ENCODE data around the gene LRRFIP1.

Gene LRRFIP1

DNA sequence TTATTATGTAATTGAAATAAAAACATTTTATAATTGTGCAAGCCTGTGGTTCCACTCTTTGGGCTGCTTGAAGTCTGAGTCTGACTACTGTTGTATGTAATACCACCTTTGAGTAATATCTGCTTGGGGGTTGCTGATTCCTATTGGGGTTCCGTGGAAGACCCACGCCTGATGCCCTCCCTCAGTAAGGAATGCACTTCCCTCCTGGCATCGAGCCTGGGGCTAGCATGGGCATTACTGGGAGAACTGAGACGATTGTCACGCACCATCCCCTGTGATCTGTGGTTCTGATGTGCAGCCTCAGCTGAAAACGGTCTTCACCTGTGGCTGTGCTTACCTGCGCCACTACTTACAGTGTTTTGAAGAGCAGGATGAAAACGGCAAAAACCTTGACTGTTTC is 138.5 kb downstream of the LRRFIP1 start:
- Histone ChIP-seq H3K79me2 (ENCODE audit: insufficient read depth, low read length) (no peaks in the 10 kb centered on the region), H2AFZ (ENCODE audit: low read depth, low read length) (no peak overlapping the region), H3K9ac (ENCODE audit: low read depth, low read length) (no peak overlapping the region), H3K9me3 (ENCODE audit: insufficient read depth, low read length, severe bottlenecking) (no peaks in the 10 kb centered on the region), H3K4me2 (ENCODE audit: insufficient read depth, low read length) (no peak overlapping the region), H3K36me3 (ENCODE audit: insufficient read depth, low read length) (peaks cover 38% of the 10 kb centered on the region), H4K20me1 (ENCODE audit: insufficient read depth, low read length) (no peaks in the 10 kb centered on the region), H3K27me3 (ENCODE audit: insufficient read depth, low read length, poor library complexity) (no peaks in the 10 kb centered on the region), H3K4me1 (ENCODE audit: insufficient read depth, low read length) (no peaks in the 10 kb centered on the region), H3K4me3 (ENCODE audit: low read depth in 1 of 2, low read length in 2 of 2) (no peak overlapping the region), H3K27ac (ENCODE audit: low read length) (no peak overlapping the region)
- TF ChIP-seq EZH2 (IDR thresholded peaks at IDR 0.05; ENCODE audit: borderline replicate concordance, low read depth, low read length, severe bottlenecking): no peak
- TF ChIP-seq, protein P1, sequence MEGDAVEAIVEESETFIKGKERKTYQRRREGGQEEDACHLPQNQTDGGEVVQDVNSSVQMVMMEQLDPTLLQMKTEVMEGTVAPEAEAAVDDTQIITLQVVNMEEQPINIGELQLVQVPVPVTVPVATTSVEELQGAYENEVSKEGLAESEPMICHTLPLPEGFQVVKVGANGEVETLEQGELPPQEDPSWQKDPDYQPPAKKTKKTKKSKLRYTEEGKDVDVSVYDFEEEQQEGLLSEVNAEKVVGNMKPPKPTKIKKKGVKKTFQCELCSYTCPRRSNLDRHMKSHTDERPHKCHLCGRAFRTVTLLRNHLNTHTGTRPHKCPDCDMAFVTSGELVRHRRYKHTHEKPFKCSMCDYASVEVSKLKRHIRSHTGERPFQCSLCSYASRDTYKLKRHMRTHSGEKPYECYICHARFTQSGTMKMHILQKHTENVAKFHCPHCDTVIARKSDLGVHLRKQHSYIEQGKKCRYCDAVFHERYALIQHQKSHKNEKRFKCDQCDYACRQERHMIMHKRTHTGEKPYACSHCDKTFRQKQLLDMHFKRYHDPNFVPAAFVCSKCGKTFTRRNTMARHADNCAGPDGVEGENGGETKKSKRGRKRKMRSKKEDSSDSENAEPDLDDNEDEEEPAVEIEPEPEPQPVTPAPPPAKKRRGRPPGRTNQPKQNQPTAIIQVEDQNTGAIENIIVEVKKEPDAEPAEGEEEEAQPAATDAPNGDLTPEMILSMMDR (IDR thresholded peaks at IDR 0.05; ENCODE audit: borderline replicate concordance, extremely low read depth, low read length, poor library complexity, severe bottlenecking): no peak
- ATAC-seq (ENCODE audit: insufficient read depth, low read depth) (no peak), DNase-seq (no peak)

DNA sequence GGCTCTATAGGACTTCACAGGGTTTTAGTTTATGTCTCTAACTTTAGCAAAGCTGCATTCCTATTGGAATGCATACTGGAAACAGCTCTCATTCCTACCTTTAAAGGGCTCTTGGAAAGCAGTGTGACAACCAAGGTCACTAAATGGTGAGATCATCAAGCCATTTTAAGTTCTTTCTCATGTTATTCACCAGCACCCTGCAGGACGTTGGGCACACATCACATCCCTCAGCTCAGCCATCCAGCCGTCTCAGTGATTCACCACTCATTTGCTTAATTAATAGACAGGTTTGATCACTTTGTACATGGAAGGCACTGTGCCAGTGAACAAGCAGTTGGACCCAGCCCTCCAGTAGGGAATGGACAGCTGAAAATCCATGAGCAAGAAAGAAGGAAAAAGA is 139.0 kb downstream of the LRRFIP1 start:
- ATAC-seq (ENCODE audit: insufficient read depth, low read depth) (no peak), DNase-seq (no peak)
- Histone ChIP-seq H3K27me3 (ENCODE audit: insufficient read depth, low read length, poor library complexity) (no peaks in the 10 kb centered on the region), H3K36me3 (ENCODE audit: insufficient read depth, low read length) (peaks cover 38% of the 10 kb centered on the region), H3K4me1 (ENCODE audit: insufficient read depth, low read length) (no peaks in the 10 kb centered on the region), H3K4me3 (ENCODE audit: low read depth in 1 of 2, low read length in 2 of 2) (no peak overlapping the region), H2AFZ (ENCODE audit: low read depth, low read length) (no peak overlapping the region), H3K9ac (ENCODE audit: low read depth, low read length) (no peak overlapping the region), H3K27ac (ENCODE audit: low read length) (no peak overlapping the region), H3K4me2 (ENCODE audit: insufficient read depth, low read length) (no peak overlapping the region), H4K20me1 (ENCODE audit: insufficient read depth, low read length) (no peaks in the 10 kb centered on the region), H3K79me2 (ENCODE audit: insufficient read depth, low read length) (no peaks in the 10 kb centered on the region), H3K9me3 (ENCODE audit: insufficient read depth, low read length, severe bottlenecking) (no peaks in the 10 kb centered on the region)
- no peak for TF ChIP-seq EZH2 (IDR thresholded peaks at IDR 0.05; ENCODE audit: borderline replicate concordance, low read depth, low read length, severe bottlenecking)
- TF ChIP-seq, protein P1 (IDR thresholded peaks at IDR 0.05; ENCODE audit: borderline replicate concordance, extremely low read depth, low read length, poor library complexity, severe bottlenecking): no peak

DNA sequence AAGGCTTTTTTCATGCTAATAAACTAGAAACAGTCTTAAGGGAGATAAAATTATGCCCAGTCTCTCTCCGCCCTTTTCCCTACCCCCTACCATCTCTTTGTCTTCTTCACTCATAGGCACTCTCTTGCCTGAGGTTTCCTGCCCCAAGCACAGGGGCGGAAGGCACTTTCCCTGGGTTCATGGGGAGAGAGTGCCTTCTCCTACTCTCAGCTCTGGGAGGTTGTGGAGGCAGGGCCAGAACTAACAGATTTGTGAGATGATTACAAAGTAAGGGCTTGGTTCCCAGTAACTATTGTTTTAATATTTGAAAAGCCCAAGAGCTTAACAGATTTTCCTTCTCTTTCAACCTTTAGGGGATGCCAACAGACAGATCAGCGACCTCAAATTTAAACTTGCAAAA is 145.1 kb downstream of the LRRFIP1 start:
- Histone ChIP-seq H3K4me3 (ENCODE audit: low read depth in 1 of 2, low read length in 2 of 2) (no peak overlapping the region), H3K27ac (ENCODE audit: low read length) (no peak overlapping the region), H3K4me1 (ENCODE audit: insufficient read depth, low read length) (no peaks in the 10 kb centered on the region), H3K9me3 (ENCODE audit: insufficient read depth, low read length, severe bottlenecking) (no peaks in the 10 kb centered on the region), H3K79me2 (ENCODE audit: insufficient read depth, low read length) (no peaks in the 10 kb centered on the region), H3K9ac (ENCODE audit: low read depth, low read length) (no peak overlapping the region), H3K36me3 (ENCODE audit: insufficient read depth, low read length) (peaks cover 30% of the 10 kb centered on the region), H3K27me3 (ENCODE audit: insufficient read depth, low read length, poor library complexity) (no peaks in the 10 kb centered on the region), H2AFZ (ENCODE audit: low read depth, low read length) (no peak overlapping the region), H4K20me1 (ENCODE audit: insufficient read depth, low read length) (no peaks in the 10 kb centered on the region), H3K4me2 (ENCODE audit: insufficient read depth, low read length) (no peak overlapping the region)
- DNase-seq: no peak
- TF ChIP-seq, protein P1 (IDR thresholded peaks at IDR 0.05; ENCODE audit: borderline replicate concordance, extremely low read depth, low read length, poor library complexity, severe bottlenecking): no peak
- TF ChIP-seq EZH2 (IDR thresholded peaks at IDR 0.05; ENCODE audit: borderline replicate concordance, low read depth, low read length, severe bottlenecking): no peak
- no peak for ATAC-seq (ENCODE audit: insufficient read depth, low read depth)

DNA sequence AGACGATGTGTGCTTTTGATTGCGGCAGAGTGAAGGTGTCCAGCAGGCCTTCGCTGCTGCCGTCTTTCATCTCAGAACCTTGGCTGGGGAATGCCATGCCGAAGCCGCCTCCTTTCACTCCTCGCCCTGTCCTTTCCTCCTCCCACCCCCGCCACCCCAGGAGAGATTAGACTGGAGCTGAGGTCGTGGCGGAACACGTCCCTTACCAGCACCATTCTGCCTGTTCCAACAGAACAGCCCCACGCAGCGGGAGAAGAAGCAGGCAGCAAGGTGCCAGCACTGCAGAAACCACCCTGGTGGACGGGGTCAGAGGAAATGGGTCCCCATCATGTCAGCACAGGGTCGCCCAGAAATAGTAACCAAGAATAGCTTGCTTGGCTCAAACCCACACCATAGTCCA is 146.4 kb downstream of the LRRFIP1 start:
- no peak for ATAC-seq (ENCODE audit: insufficient read depth, low read depth)
- Histone ChIP-seq H3K36me3 (ENCODE audit: insufficient read depth, low read length) (peaks cover 37% of the 10 kb centered on the region), H3K9ac (ENCODE audit: low read depth, low read length) (no peak overlapping the region), H3K9me3 (ENCODE audit: insufficient read depth, low read length, severe bottlenecking) (no peaks in the 10 kb centered on the region), H3K27ac (ENCODE audit: low read length) (no peak overlapping the region), H2AFZ (ENCODE audit: low read depth, low read length) (no peak overlapping the region), H3K4me1 (ENCODE audit: insufficient read depth, low read length) (no peaks in the 10 kb centered on the region), H4K20me1 (ENCODE audit: insufficient read depth, low read length) (no peaks in the 10 kb centered on the region), H3K4me2 (ENCODE audit: insufficient read depth, low read length) (no peak overlapping the region), H3K4me3 (ENCODE audit: low read depth in 1 of 2, low read length in 2 of 2) (no peak overlapping the region), H3K27me3 (ENCODE audit: insufficient read depth, low read length, poor library complexity) (no peaks in the 10 kb centered on the region), H3K79me2 (ENCODE audit: insufficient read depth, low read length) (no peaks in the 10 kb centered on the region)
- DNase-seq: no peak
- TF ChIP-seq, protein P1 (IDR thresholded peaks at IDR 0.05; ENCODE audit: borderline replicate concordance, extremely low read depth, low read length, poor library complexity, severe bottlenecking): no peak
- TF ChIP-seq EZH2 (IDR thresholded peaks at IDR 0.05; ENCODE audit: borderline replicate concordance, low read depth, low read length, severe bottlenecking): no peak
